ENCODE results near the gene RHOB.

GRCh38 chr2:20476481-20476880 lies 29.6 kb downstream of the RHOB start:
- TF ChIP-seq EZH2 (IDR thresholded peaks at IDR 0.05) (no peak), CTCF (IDR thresholded peaks at IDR 0.05) (no peak)
